Nephron (organoid): ENCODE data around the gene SNX6.

ENCODE experiments used
- H3K27ac Mint-ChIP-seq, 3 experiments: 2 replicates each; pipeline ENCODE4 v1.8.0; 2020; ENCODE audit warnings: mixed read lengths in 3 of 3, mild to moderate bottlenecking in 2 of 3, moderate library complexity in 1 of 3
- H3K27me3 Mint-ChIP-seq: 2 replicates; pipeline ENCODE4 v1.8.0; 2021; ENCODE audit warnings: low read depth, mild to moderate bottlenecking, moderate library complexity, mixed read lengths
- H3K36me3 Mint-ChIP-seq: 2 replicates; pipeline ENCODE4 v1.8.0; 2020; ENCODE audit warnings: low read depth, mixed read lengths
- H3K4me1 Mint-ChIP-seq: 2 replicates; pipeline ENCODE4 v1.8.0; 2020; ENCODE audit warnings: mixed read lengths
- H3K4me3 Mint-ChIP-seq, 3 experiments: 2 replicates each; pipeline ENCODE4 v1.8.0; 2020; ENCODE audit warnings: mild to moderate bottlenecking in 3 of 3, mixed read lengths in 3 of 3, moderate library complexity in 2 of 3
- H3K9me3 Mint-ChIP-seq: 2 replicates; pipeline ENCODE4 v1.8.0; 2020; ENCODE audit warnings: mixed read lengths
- TF ChIP-seq, protein P1 (sequence below), 3 experiments: fragments of 200-600 bp; sonication (generic); IDR thresholded peaks; one replicate each; pipeline ENCODE4 v1.5.0; 2021; ENCODE audit warnings: antibody characterized with exemption in 3 of 3; ENCODE audit not compliant: unreplicated experiment in 3 of 3

SNX6 gene

GRCh38 chr14:34596891-34597290 lies 33.1 kb downstream of the SNX6 start:
- Mint-ChIP-seq H3K4me3 (no peak overlapping the region), H3K4me1 (no peaks in the 10 kb centered on the region), H3K27ac (no peak overlapping the region), H3K27me3 (no peaks in the 10 kb centered on the region), H3K9me3 (no peaks in the 10 kb centered on the region), H3K36me3 (peaks cover 75% of the 10 kb centered on the region)
- TF ChIP-seq, protein P1, sequence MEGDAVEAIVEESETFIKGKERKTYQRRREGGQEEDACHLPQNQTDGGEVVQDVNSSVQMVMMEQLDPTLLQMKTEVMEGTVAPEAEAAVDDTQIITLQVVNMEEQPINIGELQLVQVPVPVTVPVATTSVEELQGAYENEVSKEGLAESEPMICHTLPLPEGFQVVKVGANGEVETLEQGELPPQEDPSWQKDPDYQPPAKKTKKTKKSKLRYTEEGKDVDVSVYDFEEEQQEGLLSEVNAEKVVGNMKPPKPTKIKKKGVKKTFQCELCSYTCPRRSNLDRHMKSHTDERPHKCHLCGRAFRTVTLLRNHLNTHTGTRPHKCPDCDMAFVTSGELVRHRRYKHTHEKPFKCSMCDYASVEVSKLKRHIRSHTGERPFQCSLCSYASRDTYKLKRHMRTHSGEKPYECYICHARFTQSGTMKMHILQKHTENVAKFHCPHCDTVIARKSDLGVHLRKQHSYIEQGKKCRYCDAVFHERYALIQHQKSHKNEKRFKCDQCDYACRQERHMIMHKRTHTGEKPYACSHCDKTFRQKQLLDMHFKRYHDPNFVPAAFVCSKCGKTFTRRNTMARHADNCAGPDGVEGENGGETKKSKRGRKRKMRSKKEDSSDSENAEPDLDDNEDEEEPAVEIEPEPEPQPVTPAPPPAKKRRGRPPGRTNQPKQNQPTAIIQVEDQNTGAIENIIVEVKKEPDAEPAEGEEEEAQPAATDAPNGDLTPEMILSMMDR (IDR thresholded peaks at IDR 0.05; ENCODE audit: unreplicated experiment in 3 of 3), result no peak

DNA sequence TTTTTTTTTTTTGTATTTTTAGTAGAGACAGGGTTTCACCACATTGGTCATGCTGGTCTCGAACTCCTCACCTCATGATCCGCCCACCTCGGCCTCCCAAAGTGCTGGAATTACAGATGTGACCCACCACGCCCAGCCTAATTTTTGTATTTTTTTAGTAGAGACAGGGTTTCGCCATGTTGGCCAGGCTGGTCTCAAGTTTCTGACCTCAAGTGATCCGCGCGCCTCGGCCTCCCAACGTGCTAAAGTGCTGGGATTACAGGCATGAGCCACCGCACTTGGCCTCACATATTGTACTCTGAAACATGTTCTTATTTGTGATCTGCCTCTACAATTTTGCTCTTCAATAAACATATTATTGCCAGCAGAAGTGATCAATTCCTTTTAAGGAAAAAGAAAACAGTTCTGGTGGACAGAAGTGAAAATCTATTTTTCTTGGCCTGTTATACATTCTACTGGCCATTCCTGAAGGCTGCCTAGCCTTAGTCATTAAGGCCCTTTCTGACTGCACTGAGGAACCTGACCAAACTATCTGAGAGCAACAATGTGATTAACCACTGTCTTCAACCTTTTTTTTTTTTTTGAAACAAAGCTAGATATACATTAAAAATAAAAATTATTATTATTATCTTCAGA lies 36.1 kb downstream of the SNX6 start:
- TF ChIP-seq, protein P1 (IDR thresholded peaks at IDR 0.05; ENCODE audit: unreplicated experiment in 3 of 3), result no peak
- H3K9me3 Mint-ChIP-seq, result no peaks in the 10 kb centered on the region
- H3K27ac Mint-ChIP-seq, result no peak overlapping the region
- H3K27me3 Mint-ChIP-seq, result no peaks in the 10 kb centered on the region
- no peaks in the 10 kb centered on the region for H3K4me1 Mint-ChIP-seq
- peaks cover 82% of the 10 kb centered on the region for H3K36me3 Mint-ChIP-seq
- no peak overlapping the region for H3K4me3 Mint-ChIP-seq

DNA sequence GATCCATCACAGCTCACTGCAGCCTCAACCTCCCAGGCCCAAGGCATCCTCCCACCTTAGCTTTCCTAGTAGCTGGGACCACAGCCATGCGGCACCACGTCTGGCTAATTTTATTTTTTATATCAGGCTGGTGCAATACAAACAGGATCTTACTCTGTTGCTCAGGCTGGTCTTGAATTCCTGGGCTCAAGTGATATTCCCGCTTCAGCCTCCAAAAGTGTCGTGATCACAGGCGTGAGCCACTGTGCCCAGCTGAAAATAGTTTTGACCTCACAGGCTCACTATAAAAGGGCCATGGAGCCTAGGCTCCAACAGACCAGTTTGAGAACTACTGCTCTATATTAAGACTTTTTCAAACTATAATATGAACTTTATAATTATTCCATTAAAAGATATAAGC lies 37.3 kb downstream of the SNX6 start:
- peaks cover 77% of the 10 kb centered on the region for H3K36me3 Mint-ChIP-seq
- no peaks in the 10 kb centered on the region for H3K27me3 Mint-ChIP-seq
- TF ChIP-seq, protein P1 (IDR thresholded peaks at IDR 0.05; ENCODE audit: unreplicated experiment in 3 of 3), result no peak
- no peak overlapping the region for H3K27ac Mint-ChIP-seq
- no peaks in the 10 kb centered on the region for H3K4me1 Mint-ChIP-seq
- H3K9me3 Mint-ChIP-seq, result no peaks in the 10 kb centered on the region
- H3K4me3 Mint-ChIP-seq, result no peak overlapping the region

GRCh38 chr14:34583525-34583924 lies 46.4 kb downstream of the SNX6 start:
- TF ChIP-seq, protein P1 (IDR thresholded peaks at IDR 0.05; ENCODE audit: unreplicated experiment in 3 of 3), result no peak
- H3K27me3 Mint-ChIP-seq, result no peaks in the 10 kb centered on the region
- no peak overlapping the region for H3K27ac Mint-ChIP-seq
- no peaks in the 10 kb centered on the region for H3K9me3 Mint-ChIP-seq
- no peaks in the 10 kb centered on the region for H3K4me1 Mint-ChIP-seq
- peaks cover 67% of the 10 kb centered on the region for H3K36me3 Mint-ChIP-seq
- H3K4me3 Mint-ChIP-seq, result no peak overlapping the region

- no peak overlapping the region for H3K4me3 Mint-ChIP-seq
- TF ChIP-seq, protein P1 (IDR thresholded peaks at IDR 0.05; ENCODE audit: unreplicated experiment in 3 of 3), result no peak
- no peaks in the 10 kb centered on the region for H3K27me3 Mint-ChIP-seq
- H3K27ac Mint-ChIP-seq, result no peak overlapping the region
- no peaks in the 10 kb centered on the region for H3K9me3 Mint-ChIP-seq
- peaks cover 68% of the 10 kb centered on the region for H3K36me3 Mint-ChIP-seq
- no peaks in the 10 kb centered on the region for H3K4me1 Mint-ChIP-seq
These were observed 47.7 kb downstream of the SNX6 start for GRCh38 chr14:34582117-34582680.

- Mint-ChIP-seq H3K4me3 (no peak overlapping the region), H3K27ac (no peak overlapping the region), H3K36me3 (peaks cover 70% of the 10 kb centered on the region), H3K27me3 (no peaks in the 10 kb centered on the region), H3K9me3 (no peaks in the 10 kb centered on the region), H3K4me1 (no peaks in the 10 kb centered on the region)
- TF ChIP-seq, protein P1 (IDR thresholded peaks at IDR 0.05; ENCODE audit: unreplicated experiment in 3 of 3), result no peak
These were observed 49.6 kb downstream of the SNX6 start for GRCh38 chr14:34580381-34580780.
